Cardiac septum (tissue), 1 donor: ENCODE results near the gene PPP2R3A. TPM values are rescaled to one million over a fixed set of nuclear protein-coding genes. Genes with fewer than 3 reads are reported as not detected.

Source experiments
- DNase-seq: peaks from one replicate; pipeline ENCODE4 v3.0.0-alpha.2; 2020; ENCODE audit warnings: low spot score
- intact Hi-C: fragments of 100-400 bp; cut with DNase I; formaldehyde crosslinking; loops from one replicate; pipeline ENCODE4 v1.14.0; 2022
- total RNA-seq: library from RNA; stranded (reverse); fragmentation: NEBNext Ultra II Directional; extraction: Animal tissue kit (Norgen Biotek cat#: 25700); gene quantifications from one replicate; pipeline ENCODE4 v1.2.1, GENCODE V29; 2021
- donor health status: DM: no; HTN: no; CAD: no.

The PPP2R3A gene
- total RNA-seq, 1 donor from 2014 or later: 82.8 TPM

DNA sequence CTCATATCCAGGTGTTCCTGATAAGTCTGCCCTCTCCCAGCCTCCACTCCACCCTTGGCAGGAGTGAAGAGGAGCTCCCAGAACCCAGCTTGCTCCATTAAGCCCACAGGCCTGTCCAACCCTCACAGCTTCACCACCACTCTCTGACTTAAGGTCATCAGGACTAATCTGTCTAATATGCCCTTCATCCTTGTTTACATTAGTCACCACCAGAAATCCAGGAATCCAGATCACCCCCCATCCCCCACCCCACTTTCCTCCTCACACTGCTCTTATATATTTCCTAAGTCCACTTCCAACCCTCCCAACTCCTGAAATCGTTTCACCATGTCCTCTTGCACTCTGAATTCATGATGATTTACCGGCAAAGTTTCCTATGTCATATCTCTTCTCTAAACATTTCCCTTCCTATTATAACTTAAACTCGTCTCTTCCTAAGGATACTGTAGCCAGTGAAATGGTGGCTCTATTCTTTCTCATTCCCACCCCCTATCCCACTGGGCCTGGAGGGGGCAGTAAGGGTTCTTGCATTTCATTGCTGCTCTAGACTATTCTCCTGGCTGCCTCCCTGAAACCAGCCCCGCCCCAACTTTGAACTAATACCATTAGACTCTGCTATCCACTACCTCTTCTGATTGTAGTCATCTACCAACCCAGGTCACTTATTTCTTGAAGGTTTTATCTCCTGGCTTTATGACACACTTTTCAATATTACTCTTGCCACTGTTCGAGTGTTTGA, 43.4 kb downstream of the PPP2R3A start:
- no peak for DNase-seq
- intact Hi-C loops: no loop called here

GRCh38 chr3:136018876-136019275, 53.3 kb downstream of the PPP2R3A start:
- no peak for DNase-seq

GRCh38 chr3:136021803-136022202, 56.3 kb downstream of the PPP2R3A start:
- intact Hi-C loops: loop anchor here (2.0 kb wide), 1 partner anchor 55 kb away; no protein-coding TSS in a partner anchor
- no peak for DNase-seq

More at GRCh38 chr3:136018876-136019275, 53.3 kb downstream of the PPP2R3A start:
- intact Hi-C loops: no loop called here

- DNase-seq: no peak
- intact Hi-C loops: loop anchor here (2.0 kb wide), 1 partner anchor 56 kb away; no protein-coding TSS in a partner anchor
These were observed 57.2 kb downstream of the PPP2R3A start for GRCh38 chr3:136022529-136023263.

GRCh38 chr3:136023264-136023978, 57.9 kb downstream of the PPP2R3A start:
- intact Hi-C loops: loop anchor here (2.0 kb wide), 1 partner anchor 57 kb away; no protein-coding TSS in a partner anchor
- no peak for DNase-seq

GRCh38 chr3:136036306-136036705, 70.8 kb downstream of the PPP2R3A start:
- intact Hi-C loops: no loop called here
- no peak for DNase-seq

DNA sequence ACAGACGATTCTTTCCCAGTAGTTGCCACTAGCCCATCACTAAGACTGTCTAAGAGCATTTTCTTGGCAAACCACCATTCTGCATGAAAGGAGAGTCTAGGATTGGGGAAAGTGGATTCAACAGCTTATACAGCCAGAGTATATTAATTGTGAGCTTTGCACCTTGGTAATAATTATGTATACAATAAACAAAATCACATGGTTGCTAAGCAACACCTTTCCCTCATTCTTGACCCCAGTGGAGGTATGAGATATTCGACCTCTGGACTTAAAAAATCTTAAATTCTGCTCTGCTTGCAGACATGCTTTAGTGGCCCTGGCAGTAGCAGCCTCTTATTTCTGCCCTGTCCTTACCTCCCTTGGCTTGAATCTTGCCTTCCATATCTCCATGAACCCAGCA, 73.1 kb downstream of the PPP2R3A start:
- intact Hi-C loops: no loop called here

GRCh38 chr3:136042608-136043221, 77.2 kb downstream of the PPP2R3A start:
- DNase-seq: no peak
- intact Hi-C loops: loop anchor here (2.0 to 5.0 kb wide), 2 partner anchors 75 to 124 kb away; partner anchors contain the start of gene PPP2R3A

More for the DNA sequence above, 73.1 kb downstream of the PPP2R3A start:
- no peak for DNase-seq

GRCh38 chr3:136044980-136045745, 79.6 kb downstream of the PPP2R3A start:
- intact Hi-C loops: loop anchor here (5.0 kb wide), 1 partner anchor 78 kb away; the partner anchor contains the start of gene PPP2R3A
- no peak for DNase-seq

- intact Hi-C loops: no loop called here
- no peak for DNase-seq
These were observed 82.5 kb downstream of the PPP2R3A start for GRCh38 chr3:136048068-136048467.

DNA sequence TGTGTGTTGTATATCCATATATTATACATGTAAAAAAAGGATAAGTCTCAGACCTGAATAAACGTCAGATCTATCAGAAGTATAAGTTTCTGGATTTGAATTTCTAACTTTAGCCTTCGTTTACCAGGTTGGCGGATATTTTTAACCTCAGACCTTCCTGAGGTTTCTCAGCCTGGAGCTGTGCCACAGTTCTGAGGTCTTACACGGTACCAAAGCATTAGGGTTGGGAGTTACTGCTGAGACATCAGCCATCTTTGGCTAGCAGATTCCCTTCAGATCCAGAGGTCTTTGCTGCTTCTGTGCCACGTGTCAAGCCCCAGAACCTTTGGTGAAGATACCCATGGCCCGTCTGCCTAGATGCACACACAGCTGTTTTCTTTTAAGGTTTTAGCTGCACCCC, 84.7 kb downstream of the PPP2R3A start:
- intact Hi-C loops: no loop called here
- no peak for DNase-seq

GRCh38 chr3:136055491-136055890, 90.0 kb downstream of the PPP2R3A start:
- intact Hi-C loops: no loop called here
- DNase-seq: no peak

GRCh38 chr3:136067211-136067610, 101.7 kb downstream of the PPP2R3A start:
- intact Hi-C loops: no loop called here
- DNase-seq: no peak

GRCh38 chr3:136068708-136069107, 103.2 kb downstream of the PPP2R3A start:
- intact Hi-C loops: no loop called here
- DNase-seq: no peak

- intact Hi-C loops: loop anchor here (5.0 to 10.0 kb wide), 2 partner anchors 315 to 942 kb away; no protein-coding TSS in a partner anchor
- no peak for DNase-seq
These were observed 104.4 kb downstream of the PPP2R3A start for GRCh38 chr3:136069933-136070332.

DNA sequence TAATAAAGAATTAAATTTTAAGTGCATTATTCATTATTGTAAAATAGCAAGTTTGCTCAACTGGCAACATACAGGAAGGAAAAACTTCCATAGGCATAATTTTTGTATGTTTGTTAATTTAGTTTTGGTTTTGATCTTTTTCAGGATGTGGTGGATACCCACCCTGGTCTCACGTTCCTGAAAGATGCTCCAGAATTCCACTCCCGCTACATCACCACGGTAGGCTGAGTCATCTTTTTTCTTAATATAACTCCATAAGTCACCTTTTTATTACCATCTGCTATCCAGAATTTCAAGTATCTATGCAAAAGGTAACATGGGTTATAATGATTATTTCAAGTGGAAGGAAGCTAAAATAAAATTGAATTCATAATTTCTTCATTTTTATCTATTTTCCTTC, 104.8 kb downstream of the PPP2R3A start:
- no peak for DNase-seq
- intact Hi-C loops: loop anchor here (5.0 to 10.0 kb wide), 2 partner anchors 314 to 942 kb away; no protein-coding TSS in a partner anchor

DNA sequence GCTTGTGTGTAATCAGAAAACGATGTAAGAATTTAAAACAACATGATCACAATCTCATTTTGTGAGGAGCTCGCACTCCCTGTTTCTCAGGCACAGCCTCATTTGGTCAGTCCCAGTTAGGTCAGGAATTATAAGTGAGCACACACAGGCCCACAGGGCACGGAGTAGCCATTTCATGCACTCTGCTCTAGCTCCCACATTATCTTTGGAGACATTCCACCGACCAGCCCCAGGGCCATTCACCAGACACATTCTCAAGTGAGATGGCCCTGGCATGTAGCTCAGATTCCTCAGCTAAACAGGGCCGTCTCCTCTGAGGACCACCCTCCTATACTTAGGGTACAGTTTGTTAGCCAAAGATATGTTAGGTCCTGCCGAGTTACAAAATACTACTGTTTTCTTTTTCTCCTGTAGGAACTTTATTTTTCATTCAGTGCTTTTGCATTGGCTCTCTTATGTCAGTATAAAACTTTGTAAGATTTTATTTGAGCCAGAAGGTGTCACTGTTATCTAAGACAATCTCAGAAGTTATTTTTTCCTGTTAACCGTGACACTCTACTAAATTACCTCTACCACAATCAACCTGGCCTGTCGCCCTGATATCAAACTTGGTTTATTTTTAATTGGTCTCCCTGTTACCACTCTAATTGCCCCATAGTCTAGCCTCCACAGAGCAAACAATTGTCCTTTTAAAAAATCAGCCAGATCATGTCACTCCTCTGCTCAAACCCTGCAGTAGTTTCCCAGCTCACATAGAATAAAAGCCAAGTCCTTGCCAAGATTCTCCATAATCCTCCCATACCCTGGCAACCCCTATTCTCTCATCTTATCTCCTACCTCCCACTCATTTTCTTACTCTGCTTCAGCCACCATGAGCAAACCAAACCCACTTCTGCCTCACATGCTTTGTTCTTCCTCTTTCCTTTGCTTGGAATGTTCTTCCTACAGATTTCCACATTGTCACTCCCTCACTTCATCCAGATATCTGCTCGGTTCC, 105.7 kb downstream of the PPP2R3A start:
- no peak for DNase-seq
- intact Hi-C loops: loop anchor here (5.0 to 10.0 kb wide), 2 partner anchors 314 to 941 kb away; no protein-coding TSS in a partner anchor
